Activated CD8-positive, alpha-beta T cell treated with anti-CD3 and anti-CD28 coated beads for 36 hours (primary cell): ENCODE data around the gene LCN6. TPM values are rescaled to one million over a fixed set of nuclear protein-coding genes. Genes with fewer than 3 reads are reported as not detected.

Source experiments
- ATAC-seq: fragments of 200-7000 bp; cut with Tn5 transposase; one replicate; pipeline ENCODE4 v1.10.0; 2021; ENCODE audit warnings: mild to moderate bottlenecking, moderate library complexity
- CTCF ChIA-PET: fragments of 350-600 bp; sonication (Branson Sonifier 250); formaldehyde crosslinking; loops from one replicate; lab custom pipeline; 2021; ENCODE audit warnings: antibody characterized with exemption; lab: Charles Lee
- POLR2A ChIA-PET: fragments of 350-600 bp; sonication (Branson Sonifier 250); formaldehyde crosslinking; loops from one replicate; lab custom pipeline; 2021; ENCODE audit warnings: antibody characterized with exemption; lab: Charles Lee
- DNase-seq: peaks from one replicate; pipeline ENCODE4 v3.0.0-alpha.2; 2020
- H3K27ac Mint-ChIP-seq: one replicate; pipeline ENCODE4 v1.8.0; 2021; ENCODE audit warnings: mild to moderate bottlenecking, mixed read lengths
- H3K27me3 Mint-ChIP-seq: one replicate; pipeline ENCODE4 v1.8.0; 2021; ENCODE audit warnings: mixed read lengths
- H3K36me3 Mint-ChIP-seq: one replicate; pipeline ENCODE4 v1.8.0; 2021; ENCODE audit warnings: low read depth, mixed read lengths
- H3K4me1 Mint-ChIP-seq: one replicate; pipeline ENCODE4 v1.8.0; 2021; ENCODE audit warnings: low read depth, mixed read lengths
- H3K4me3 Mint-ChIP-seq: one replicate; pipeline ENCODE4 v1.8.0; 2021; ENCODE audit warnings: mild to moderate bottlenecking, moderate library complexity, mixed read lengths
- H3K9me3 Mint-ChIP-seq: one replicate; pipeline ENCODE4 v1.8.0; 2021; ENCODE audit warnings: mixed read lengths
- CTCF ChIP-seq: fragments of 200-600 bp; IDR thresholded peaks from one replicate; pipeline ENCODE4 v1.8.0; 2022; ENCODE audit warnings: antibody characterized with exemption, mild to moderate bottlenecking
- intact Hi-C: fragments of 100-400 bp; cut with micrococcal nuclease; formaldehyde crosslinking; loops from one replicate; pipeline ENCODE4 v1.10.0; 2022
- microRNA-seq: library from miRNA; unstranded; fragments of <30 nt; microRNA quantifications from one replicate; pipeline ENCODE4 v1.2.0, GENCODE V29; 2022; ENCODE audit warnings: borderline microRNAs expressed, borderline replicate concordance
- total RNA-seq, 2 experiments: library from RNA; stranded (reverse); gene quantifications; one replicate each; pipeline ENCODE4 v1.2.3, GENCODE V29; 2021

LCN6 gene
- total RNA-seq, 2 experiments from 2014 or later, result not detected

- DNase-seq (no peak), ATAC-seq (no peak)
- intact Hi-C loops, result no loop called here
- TF ChIP-seq CTCF, result no peak
- Mint-ChIP-seq H3K27ac (no peak overlapping the region), H3K9me3 (no peaks in the 10 kb centered on the region), H3K36me3 (no peaks in the 10 kb centered on the region), H3K4me1 (peaks cover 11% of the 10 kb centered on the region), H3K27me3 (peaks cover 11% of the 10 kb centered on the region), H3K4me3 (no peak overlapping the region)
- ChIA-PET CTCF (interaction anchor here (0.8 to 1.3 kb wide), 3 partner anchors 10 to 208 kb away, joined by 3 read pairs; no protein-coding TSS in a partner anchor), POLR2A (interaction anchor here (1.0 kb wide), 1 partner anchor 32 kb away, joined by 4 read pairs; no protein-coding TSS in a partner anchor)
Observed at GRCh38 chr9:136695955-136696354, 52.4 kb downstream of the LCN6 start.

- Mint-ChIP-seq H3K27ac (no peak overlapping the region), H3K27me3 (peaks cover 11% of the 10 kb centered on the region), H3K9me3 (no peaks in the 10 kb centered on the region), H3K4me1 (peaks cover 9% of the 10 kb centered on the region), H3K36me3 (no peaks in the 10 kb centered on the region), H3K4me3 (no peak overlapping the region)
- TF ChIP-seq CTCF, result no peak
- ATAC-seq (no peak), DNase-seq (no peak)
- CTCF ChIA-PET, result interaction anchor here (0.8 to 1.9 kb wide), 4 partner anchors 11 to 211 kb away, joined by 3 to 8 read pairs (median 3); no protein-coding TSS in a partner anchor
- POLR2A ChIA-PET, result interaction anchor here (1.0 kb wide), 1 partner anchor 33 kb away, joined by 4 read pairs; no protein-coding TSS in a partner anchor
- intact Hi-C loops, result no loop called here
Observed at GRCh38 chr9:136695435-136695895, 52.9 kb downstream of the LCN6 start.

- no peak for DNase-seq
- no peak for ATAC-seq
- intact Hi-C loops, result no loop called here
- POLR2A ChIA-PET, result no interaction called here
- Mint-ChIP-seq H3K9me3 (no peaks in the 10 kb centered on the region), H3K27ac (no peak overlapping the region), H3K4me1 (peaks cover 5% of the 10 kb centered on the region), H3K27me3 (peaks cover 9% of the 10 kb centered on the region), H3K4me3 (no peak overlapping the region), H3K36me3 (no peaks in the 10 kb centered on the region)
- CTCF ChIA-PET, result interaction anchor here (1.9 kb wide), 1 partner anchor 211 kb away, joined by 8 read pairs; no protein-coding TSS in a partner anchor
- no peak for TF ChIP-seq CTCF
Observed at GRCh38 chr9:136694872-136695247, 53.5 kb downstream of the LCN6 start.

GRCh38 chr9:136694163-136694871 lies 54.0 kb downstream of the LCN6 start:
- peak; percentile 57 for TF ChIP-seq CTCF
- peak; percentile 75 for ATAC-seq
- POLR2A ChIA-PET, result interaction anchor here (1.4 kb wide), 1 partner anchor 33 kb away, joined by 4 read pairs; no protein-coding TSS in a partner anchor
- intact Hi-C loops, result no loop called here
- H3K9me3 Mint-ChIP-seq, result no peaks in the 10 kb centered on the region
- DNase-seq, result peak; percentile 54
- H3K27ac Mint-ChIP-seq, result no peak overlapping the region
- H3K36me3 Mint-ChIP-seq, result no peaks in the 10 kb centered on the region
- CTCF ChIA-PET, result interaction anchor here (0.9 to 1.9 kb wide), 4 partner anchors 18 to 210 kb away, joined by 3 to 8 read pairs (median 4); no protein-coding TSS in a partner anchor
- peaks cover 5% of the 10 kb centered on the region for H3K4me1 Mint-ChIP-seq
- no peak overlapping the region for H3K4me3 Mint-ChIP-seq
- peaks cover 9% of the 10 kb centered on the region for H3K27me3 Mint-ChIP-seq

Small RNA genes lying within 50 kb of the gene (microRNA-seq; reads per million reads assigned to microRNA genes)
- gene MIR6722, result not detected

Other genes with a start within 250 kb of the LCN6 start
- 10 to 100 TPM; 45.7 to 47.6 TPM for gene NOTCH1, start 202.5 kb downstream of the LCN6 start, total RNA-seq
- gene EGFL7, start 85.6 kb downstream of the LCN6 start, total RNA-seq, result 1 to 10 TPM; 1.1 to 1.6 TPM
- 10 to 100 TPM; 11.3 to 11.8 TPM for gene AGPAT2, start 61.1 kb downstream of the LCN6 start, total RNA-seq
- under 1 TPM in 1 of 2 experiments, not detected in 1; 0.14 TPM for gene DIPK1B, start 36.0 kb downstream of the LCN6 start, total RNA-seq
- gene LCN10, start 5.6 kb downstream of the LCN6 start, total RNA-seq, result 1 to 10 TPM; 2.6 to 3.2 TPM
- gene LCN8, start 9.7 kb upstream of the LCN6 start, total RNA-seq, result not detected
- gene LCN15, start 16.0 kb upstream of the LCN6 start, total RNA-seq, result not detected
- gene TMEM141, start 42.8 kb upstream of the LCN6 start, total RNA-seq, result 10 to 100 TPM; 50.6 to 51.1 TPM
- under 1 TPM; 0.20 to 0.34 TPM for gene CCDC183, start 47.8 kb upstream of the LCN6 start, total RNA-seq
- 10 to 100 TPM; 85.6 to 86.6 TPM for gene RABL6, start 59.4 kb upstream of the LCN6 start, total RNA-seq
- gene AJM1, start 94.0 kb upstream of the LCN6 start, total RNA-seq, result 1 to 10 TPM; 5.8 to 6.4 TPM
- gene PHPT1, start 100.9 kb upstream of the LCN6 start, total RNA-seq, result 100 to 1,000 TPM; 123 to 124 TPM
- 10 to 100 TPM; 18.5 to 19.1 TPM for gene MAMDC4, start 103.8 kb upstream of the LCN6 start, total RNA-seq
- gene EDF1, start 117.8 kb upstream of the LCN6 start, total RNA-seq, result 100 to 1,000 TPM; 254 to 270 TPM
- 10 to 100 TPM; 34.8 to 40.5 TPM for gene TRAF2, start 138.0 kb upstream of the LCN6 start, total RNA-seq
- gene FBXW5, start 196.2 kb upstream of the LCN6 start, total RNA-seq, result 10 to 100 TPM; 53.4 to 54.0 TPM
- under 1 TPM in 1 of 2 experiments, not detected in 1; 0.83 TPM for gene C8G, start 196.7 kb upstream of the LCN6 start, total RNA-seq
- 1 to 10 TPM; 1.3 to 2.1 TPM for gene LCN12, start 203.7 kb upstream of the LCN6 start, total RNA-seq
- gene PTGDS, start 229.0 kb upstream of the LCN6 start, total RNA-seq, result not detected
- not detected for gene LCNL1, start 234.5 kb upstream of the LCN6 start, total RNA-seq
- 10 to 100 TPM; 60.5 to 61.8 TPM for gene PAXX, start 243.9 kb upstream of the LCN6 start, total RNA-seq
- not detected for gene CLIC3, start 248.0 kb upstream of the LCN6 start, total RNA-seq